Neutrophil (primary cell): ENCODE measurements around the gene MAMLD1.

Source experiments
- H3K27ac ChIP-seq: fragments of 200-600 bp; sonication (generic); 2 replicates; pipeline ENCODE4 v1.5.1; 2016; ENCODE audit warnings: mild to moderate bottlenecking, moderate library complexity
- H3K27me3 ChIP-seq: fragments of 200-600 bp; sonication (generic); 2 replicates; pipeline ENCODE4 v1.6.0; 2016; ENCODE audit warnings: mild to moderate bottlenecking
- H3K36me3 ChIP-seq: fragments of 200-600 bp; sonication (generic); 2 replicates; pipeline ENCODE4 v1.5.1; 2017
- H3K4me1 ChIP-seq, 2 experiments: fragments of 200-600 bp in 1 of 2; sonication (generic) in 1 of 2; 1 replicate in 1 of 2; 2 replicates in 1 of 2; pipeline versions ENCODE4 v1.5.1 to v1.6.1; 2013 to 2016; ENCODE audit warnings: low read depth in 1 of 2, low read length in 1 of 2, mild to moderate bottlenecking in 1 of 2, moderate library complexity in 1 of 2; ENCODE audit not compliant: control insufficient read depth in 1 of 2, insufficient read depth in 1 of 2
- H3K4me3 ChIP-seq, 2 experiments: fragments of 200-600 bp in 1 of 2; sonication (generic) in 1 of 2; 1 replicate in 1 of 2; 2 replicates in 1 of 2; pipeline ENCODE4 v1.5.1; 2013 to 2016; ENCODE audit warnings: low read depth in 1 of 2, low read length in 1 of 2, mild to moderate bottlenecking in 1 of 2, moderate library complexity in 1 of 2
- H3K9me3 ChIP-seq: fragments of 200-600 bp; sonication (generic); 2 replicates; pipeline ENCODE4 v1.5.1; 2016
- TF ChIP-seq, protein P1 (sequence below): fragments of 200-600 bp; sonication (generic); IDR thresholded peaks from 2 replicates; pipeline ENCODE4 v1.5.1; 2016; ENCODE audit warnings: antibody characterized with exemption

Gene MAMLD1

DNA sequence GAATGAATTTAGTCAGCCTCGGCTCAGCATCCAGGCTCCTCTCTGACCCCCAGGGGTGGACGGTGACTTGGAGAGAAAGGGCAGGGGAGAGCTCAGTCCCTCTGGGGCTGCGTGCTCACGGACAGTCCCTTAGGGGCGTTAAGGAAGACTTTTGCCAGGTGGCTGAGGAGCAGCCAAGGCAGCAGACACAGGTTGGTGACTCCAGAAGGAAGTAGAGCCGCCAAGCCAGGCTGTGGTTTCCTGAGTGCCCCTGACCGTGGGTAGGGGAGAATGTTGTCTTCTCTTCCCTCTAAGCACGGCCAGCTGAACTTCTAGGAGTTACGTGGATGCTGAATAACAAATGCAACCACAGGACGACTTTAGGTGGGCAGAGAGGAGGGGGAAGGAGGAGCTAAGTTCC lies 114.3 kb downstream of the MAMLD1 start:
- H3K27ac ChIP-seq: no peak overlapping the region
- no peak overlapping the region for H3K4me3 ChIP-seq
- H3K27me3 ChIP-seq: no peaks in the 10 kb centered on the region
- TF ChIP-seq, protein P1, sequence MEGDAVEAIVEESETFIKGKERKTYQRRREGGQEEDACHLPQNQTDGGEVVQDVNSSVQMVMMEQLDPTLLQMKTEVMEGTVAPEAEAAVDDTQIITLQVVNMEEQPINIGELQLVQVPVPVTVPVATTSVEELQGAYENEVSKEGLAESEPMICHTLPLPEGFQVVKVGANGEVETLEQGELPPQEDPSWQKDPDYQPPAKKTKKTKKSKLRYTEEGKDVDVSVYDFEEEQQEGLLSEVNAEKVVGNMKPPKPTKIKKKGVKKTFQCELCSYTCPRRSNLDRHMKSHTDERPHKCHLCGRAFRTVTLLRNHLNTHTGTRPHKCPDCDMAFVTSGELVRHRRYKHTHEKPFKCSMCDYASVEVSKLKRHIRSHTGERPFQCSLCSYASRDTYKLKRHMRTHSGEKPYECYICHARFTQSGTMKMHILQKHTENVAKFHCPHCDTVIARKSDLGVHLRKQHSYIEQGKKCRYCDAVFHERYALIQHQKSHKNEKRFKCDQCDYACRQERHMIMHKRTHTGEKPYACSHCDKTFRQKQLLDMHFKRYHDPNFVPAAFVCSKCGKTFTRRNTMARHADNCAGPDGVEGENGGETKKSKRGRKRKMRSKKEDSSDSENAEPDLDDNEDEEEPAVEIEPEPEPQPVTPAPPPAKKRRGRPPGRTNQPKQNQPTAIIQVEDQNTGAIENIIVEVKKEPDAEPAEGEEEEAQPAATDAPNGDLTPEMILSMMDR: no peak
- peaks cover 5 to 10% of the 10 kb centered on the region in 2 experiments for H3K4me1 ChIP-seq
- H3K36me3 ChIP-seq: no peaks in the 10 kb centered on the region
- no peaks in the 10 kb centered on the region for H3K9me3 ChIP-seq

DNA sequence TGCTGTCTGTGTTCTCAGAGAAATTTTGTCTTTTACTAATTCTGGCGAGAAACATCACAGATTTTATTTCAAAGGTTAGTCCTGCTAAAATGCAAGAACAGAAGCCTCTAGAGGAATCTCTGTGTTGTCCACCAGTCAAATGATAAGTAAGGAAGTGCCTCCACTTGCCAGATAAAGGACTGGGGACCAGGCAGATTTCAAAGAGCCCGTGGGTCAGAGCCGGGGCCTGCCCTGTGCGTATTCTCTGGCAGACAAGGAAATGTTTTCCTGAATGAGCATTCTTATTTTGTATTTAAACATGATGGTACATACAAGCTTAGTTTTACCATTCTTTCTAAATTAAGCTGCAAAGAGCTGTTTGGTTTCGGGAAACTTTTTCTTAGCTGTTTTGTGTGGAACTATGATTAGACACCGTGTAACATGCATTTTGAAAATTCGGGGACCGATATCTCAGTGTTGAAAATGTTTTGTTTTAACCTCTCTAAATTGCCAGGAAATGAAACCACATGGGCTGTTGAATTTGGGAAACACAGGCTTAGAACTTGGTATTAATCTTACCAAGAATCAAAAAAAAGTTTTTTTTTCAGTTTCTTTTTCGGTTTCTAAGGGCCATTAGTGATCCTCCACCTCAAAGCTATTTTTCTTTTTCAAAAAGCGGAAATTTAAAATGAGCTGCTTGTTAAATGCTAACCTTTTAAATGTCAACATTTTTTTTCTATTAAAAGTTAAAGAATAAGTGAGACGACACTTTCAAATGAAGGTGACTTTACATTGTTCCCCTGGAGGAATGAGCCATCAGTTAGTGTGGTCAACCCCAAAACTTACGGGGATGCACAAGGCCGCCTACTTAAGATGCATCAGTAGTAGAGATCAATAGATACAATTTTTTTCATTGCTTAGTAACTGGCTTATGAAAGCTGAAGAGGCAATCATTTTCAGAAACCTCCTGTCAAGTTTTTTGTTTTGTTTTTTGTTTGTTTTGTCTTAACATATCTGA lies 115.7 kb downstream of the MAMLD1 start:
- Histone ChIP-seq H3K27ac (no peak overlapping the region), H3K4me1 (peaks cover 5 to 10% of the 10 kb centered on the region in 2 experiments), H3K4me3 (no peak overlapping the region), H3K36me3 (no peaks in the 10 kb centered on the region), H3K9me3 (no peaks in the 10 kb centered on the region), H3K27me3 (no peaks in the 10 kb centered on the region)
- TF ChIP-seq, protein P1: no peak

DNA sequence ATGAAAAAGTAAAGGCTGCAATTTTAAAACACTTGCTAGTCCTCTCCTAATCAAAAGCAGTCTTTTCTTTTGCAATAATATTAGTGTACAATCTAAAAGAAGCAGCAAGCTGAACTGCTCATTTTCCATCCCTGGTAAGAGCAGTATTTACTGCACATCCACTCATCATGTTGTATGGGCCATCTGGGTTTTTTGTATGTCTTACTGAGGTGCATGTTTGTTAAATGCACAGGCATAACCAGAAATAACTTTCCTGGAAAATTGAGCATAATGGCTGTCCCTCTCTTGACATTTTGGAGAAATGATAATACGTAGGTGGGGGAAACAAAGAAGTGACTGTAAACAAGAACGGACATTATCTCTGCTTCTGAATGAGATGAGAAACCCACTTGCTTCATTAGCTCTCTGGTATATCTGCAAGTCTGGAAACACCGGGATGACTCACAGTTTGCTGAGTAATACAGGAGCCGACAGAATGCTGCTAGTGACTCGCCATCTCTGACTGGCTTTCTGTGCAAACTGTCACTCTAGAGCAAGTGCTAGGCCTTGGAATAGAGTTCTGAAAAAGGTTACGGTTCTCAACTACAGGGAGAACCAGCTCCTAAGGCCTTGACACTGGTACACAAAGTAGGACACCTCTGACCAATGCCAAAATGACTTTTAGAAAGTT lies 119.6 kb downstream of the MAMLD1 start:
- Histone ChIP-seq H3K4me1 (peaks cover under 1 to 2% of the 10 kb centered on the region in 2 experiments), H3K9me3 (no peaks in the 10 kb centered on the region), H3K27me3 (no peaks in the 10 kb centered on the region), H3K27ac (no peak overlapping the region), H3K36me3 (no peaks in the 10 kb centered on the region), H3K4me3 (no peak overlapping the region)
- TF ChIP-seq, protein P1: no peak

DNA sequence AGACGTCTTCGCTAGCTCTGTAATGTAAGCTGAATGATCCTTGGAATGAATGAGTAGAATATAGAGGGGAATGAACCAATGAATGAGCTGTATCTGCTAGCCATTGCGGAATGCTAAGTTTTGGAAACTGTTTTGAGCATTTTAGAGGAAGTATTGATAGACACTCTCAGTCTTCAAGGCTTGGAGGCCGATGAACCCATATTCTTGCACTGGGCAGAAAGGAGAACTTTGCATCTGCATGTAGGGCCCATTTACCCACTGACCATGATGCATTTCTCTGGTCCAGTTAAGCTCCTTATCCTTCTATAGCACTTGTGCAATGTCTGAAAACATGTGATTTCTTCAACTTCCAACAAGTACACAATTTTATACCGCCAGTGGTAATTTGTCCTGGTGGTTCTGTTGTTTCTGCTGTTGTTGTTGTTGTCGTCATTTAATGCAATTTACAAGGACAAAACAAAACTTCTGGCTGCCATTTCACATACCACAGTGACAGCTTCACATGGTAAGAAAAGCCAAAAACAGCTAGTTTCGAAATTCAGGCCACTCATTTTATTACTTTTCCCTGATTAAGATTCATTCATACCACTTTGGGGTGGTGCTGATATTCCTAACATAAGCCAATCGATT lies 120.4 kb downstream of the MAMLD1 start:
- H3K27ac ChIP-seq: no peak overlapping the region
- TF ChIP-seq, protein P1: no peak
- H3K4me1 ChIP-seq: no peaks in the 10 kb centered on the region
- H3K27me3 ChIP-seq: no peaks in the 10 kb centered on the region
- H3K9me3 ChIP-seq: no peaks in the 10 kb centered on the region
- no peak overlapping the region for H3K4me3 ChIP-seq
- H3K36me3 ChIP-seq: no peaks in the 10 kb centered on the region

DNA sequence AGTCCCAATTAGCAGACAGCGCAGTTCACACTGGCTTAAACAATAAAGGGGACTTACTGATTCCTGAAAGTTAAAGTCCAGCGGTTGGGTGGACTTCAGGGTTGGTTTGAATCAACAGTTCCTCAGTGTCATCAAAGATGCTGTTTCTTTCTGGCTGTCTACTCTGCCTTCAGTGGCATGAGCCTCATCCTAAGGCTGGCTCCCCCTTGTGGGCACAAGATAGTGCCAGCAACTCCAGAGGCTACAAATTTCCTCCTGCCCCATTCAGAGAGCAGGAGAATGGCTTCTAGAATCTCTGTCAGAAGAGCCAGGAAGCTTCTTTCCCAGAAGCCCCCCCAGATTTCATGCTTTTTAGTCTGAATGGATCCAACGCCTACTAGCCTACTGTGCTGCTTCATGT lies 122.9 kb downstream of the MAMLD1 start:
- Histone ChIP-seq H3K36me3 (no peaks in the 10 kb centered on the region), H3K27ac (no peak overlapping the region), H3K4me3 (no peak overlapping the region), H3K9me3 (no peaks in the 10 kb centered on the region), H3K27me3 (no peaks in the 10 kb centered on the region), H3K4me1 (no peaks in the 10 kb centered on the region)
- TF ChIP-seq, protein P1: no peak
